Liver (tissue), 9 donors: Measurements from ENCODE around the gene EXOC3. TPM values are rescaled to one million over a fixed set of nuclear protein-coding genes. Genes with fewer than 3 reads are reported as not detected.

Source experiments
- DNase-seq: peaks from one replicate; pipeline ENCODE4 v3.0.0-alpha.2; 2017; ENCODE audit warnings: low spot score
- H3K27ac ChIP-seq, 2 donors: one replicate each; pipeline ENCODE4 v1.7.0; 2013; ENCODE audit warnings: inconsistent platforms in 2 of 2, low read length in 2 of 2, control low read depth in 1 of 2, low read depth in 1 of 2, mild to moderate bottlenecking in 1 of 2
- H3K27me3 ChIP-seq, 4 donors: one replicate each; pipeline versions ENCODE4 v1.6.1 to v1.7.0; 2013; ENCODE audit warnings: low read length in 3 of 4, inconsistent platforms in 1 of 4, mild to moderate bottlenecking in 1 of 4, moderate library complexity in 1 of 4; ENCODE audit not compliant: control insufficient read depth in 4 of 4, insufficient read depth in 4 of 4
- H3K36me3 ChIP-seq, 4 donors: one replicate each; pipeline versions ENCODE4 v1.6.1 to v1.7.0; 2013; ENCODE audit warnings: low read length in 3 of 4, mild to moderate bottlenecking in 3 of 4, low read depth in 1 of 4, moderate library complexity in 1 of 4; ENCODE audit not compliant: control insufficient read depth in 4 of 4, insufficient read depth in 3 of 4
- H3K4me1 ChIP-seq, 4 donors: one replicate each; pipeline versions ENCODE4 v1.6.1 to v1.7.0; 2013; ENCODE audit warnings: low read length in 3 of 4, mild to moderate bottlenecking in 3 of 4, moderate library complexity in 1 of 4; ENCODE audit not compliant: control insufficient read depth in 4 of 4, insufficient read depth in 4 of 4
- H3K4me3 ChIP-seq, 3 donors: one replicate each; pipeline versions ENCODE4 v1.6.1 to v1.7.0; 2013; ENCODE audit warnings: low read length in 3 of 3, control low read depth in 1 of 3, low read depth in 1 of 3, mild to moderate bottlenecking in 1 of 3
- H3K9ac ChIP-seq, 2 donors: one replicate each; pipeline ENCODE4 v1.7.0; 2013; ENCODE audit warnings: low read length in 2 of 2, mild to moderate bottlenecking in 2 of 2, moderate library complexity in 2 of 2, control low read depth in 1 of 2, low read depth in 1 of 2
- H3K9me3 ChIP-seq, 4 donors: one replicate each; pipeline versions ENCODE4 v1.6.1 to v1.7.0; 2013; ENCODE audit warnings: low read length in 3 of 4; ENCODE audit not compliant: control insufficient read depth in 4 of 4
- EGR1 ChIP-seq, 2 donors: IDR thresholded peaks; 2 replicates each; pipeline ENCODE4 v1.6.1; 2016 to 2018; ENCODE audit warnings: antibody characterized with exemption in 2 of 2, low read depth in 2 of 2
- FOXA1 ChIP-seq: IDR thresholded peaks from 2 replicates; pipeline ENCODE4 v1.6.1; 2016; ENCODE audit warnings: antibody characterized with exemption
- FOXA2 ChIP-seq: IDR thresholded peaks from 2 replicates; pipeline ENCODE4 v1.6.1; 2016; ENCODE audit warnings: antibody characterized with exemption
- GABPA ChIP-seq, 2 donors: IDR thresholded peaks in 1 of 2; conservative IDR thresholded peaks in 1 of 2; 2 replicates each; pipeline ENCODE4 v1.6.1; 2016; ENCODE audit warnings: antibody characterized with exemption in 2 of 2, mild to moderate bottlenecking in 1 of 2, moderate library complexity in 1 of 2
- HNF4A ChIP-seq, 2 donors: conservative IDR thresholded peaks; 2 replicates each; pipeline ENCODE4 v1.6.1; 2016; ENCODE audit warnings: antibody characterized with exemption in 2 of 2, mild to moderate bottlenecking in 2 of 2
- HNF4G ChIP-seq: IDR thresholded peaks from 2 replicates; pipeline ENCODE4 v1.6.1; 2016; ENCODE audit warnings: antibody characterized with exemption
- JUND ChIP-seq, 2 donors: IDR thresholded peaks; 2 replicates each; pipeline ENCODE4 v1.6.1; 2016; ENCODE audit warnings: antibody characterized with exemption in 2 of 2
- NR2F2 ChIP-seq: IDR thresholded peaks from 2 replicates; pipeline ENCODE4 v1.6.1; 2016; ENCODE audit warnings: antibody characterized with exemption
- RAD21 ChIP-seq, 2 donors: IDR thresholded peaks; 2 replicates each; pipeline ENCODE4 v1.6.1; 2016; ENCODE audit warnings: antibody characterized with exemption in 2 of 2, mild to moderate bottlenecking in 2 of 2
- RXRA ChIP-seq, 2 donors: IDR thresholded peaks; 2 replicates each; pipeline ENCODE4 v1.6.1; 2017 to 2018; ENCODE audit warnings: antibody characterized with exemption in 2 of 2, mild to moderate bottlenecking in 1 of 2
- SP1 ChIP-seq: IDR thresholded peaks from 2 replicates; pipeline ENCODE4 v1.6.1; 2018; ENCODE audit warnings: antibody characterized with exemption, mild to moderate bottlenecking
- TAF1 ChIP-seq: conservative IDR thresholded peaks from 2 replicates; pipeline ENCODE4 v1.6.1; 2016; ENCODE audit warnings: antibody characterized with exemption, mild to moderate bottlenecking
- YY1 ChIP-seq: IDR thresholded peaks from 2 replicates; pipeline ENCODE4 v1.6.1; 2016; ENCODE audit warnings: antibody characterized with exemption, mild to moderate bottlenecking
- WGBS: extraction: QIAGEN DNeasy Blood & Tissue Kit; methylation state at CpG from one replicate; pipeline ENCODE4 v1.1.7; 2013; 5-methylcytosine and 5-hydroxymethylcytosine counted together
- polyA plus RNA-seq, 2 donors: library from polyadenylated mRNA; stranded (reverse) in 1 of 2; unstranded in 1 of 2; fragments of 200-250 nt in 1 of 2; fragments of >200 nt in 1 of 2; fragmentation: Nextera tagmentation in 1 of 2; extraction: Ambion mirVana in 1 of 2; gene quantifications; one replicate each; pipeline versions ENCODE4 v1.2.1 to v1.2.3, GENCODE V29; 2013 to 2015
- total RNA-seq, 2 donors: library from RNA; depleted of rRNA; stranded (reverse); fragments of >200 nt; gene quantifications; one replicate each; pipeline ENCODE4 v1.2.3, GENCODE V29; 2014
- TF ChIP-seq, protein P1 (sequence below): IDR thresholded peaks from 2 replicates; pipeline ENCODE4 v1.6.1; 2016; ENCODE audit warnings: antibody characterized with exemption
- TF ChIP-seq, protein P2 (sequence below): IDR thresholded peaks from 2 replicates; pipeline ENCODE4 v1.6.1; 2016; ENCODE audit warnings: antibody characterized with exemption
- TF ChIP-seq, protein P3 (sequence below): fragments of 150-350 bp; IDR thresholded peaks from 2 replicates; pipeline ENCODE4 v1.5.1; 2017; ENCODE audit warnings: improper control_type of control experiment, low read depth, low read length; ENCODE audit not compliant: missing input control
- TF ChIP-seq, protein P4 (sequence below): IDR thresholded peaks from 2 replicates; pipeline ENCODE4 v1.6.1; 2016; ENCODE audit warnings: antibody characterized with exemption
- donor health status: healthy.
- donor health status: healthy.
- donor health status: healthy.
- donor health status: healthy.
- donor health status: healthy.

Gene EXOC3
- total and polyA plus RNA-seq, 4 donors = 12.4 to 23.9 (median 18.5) TPM

DNA sequence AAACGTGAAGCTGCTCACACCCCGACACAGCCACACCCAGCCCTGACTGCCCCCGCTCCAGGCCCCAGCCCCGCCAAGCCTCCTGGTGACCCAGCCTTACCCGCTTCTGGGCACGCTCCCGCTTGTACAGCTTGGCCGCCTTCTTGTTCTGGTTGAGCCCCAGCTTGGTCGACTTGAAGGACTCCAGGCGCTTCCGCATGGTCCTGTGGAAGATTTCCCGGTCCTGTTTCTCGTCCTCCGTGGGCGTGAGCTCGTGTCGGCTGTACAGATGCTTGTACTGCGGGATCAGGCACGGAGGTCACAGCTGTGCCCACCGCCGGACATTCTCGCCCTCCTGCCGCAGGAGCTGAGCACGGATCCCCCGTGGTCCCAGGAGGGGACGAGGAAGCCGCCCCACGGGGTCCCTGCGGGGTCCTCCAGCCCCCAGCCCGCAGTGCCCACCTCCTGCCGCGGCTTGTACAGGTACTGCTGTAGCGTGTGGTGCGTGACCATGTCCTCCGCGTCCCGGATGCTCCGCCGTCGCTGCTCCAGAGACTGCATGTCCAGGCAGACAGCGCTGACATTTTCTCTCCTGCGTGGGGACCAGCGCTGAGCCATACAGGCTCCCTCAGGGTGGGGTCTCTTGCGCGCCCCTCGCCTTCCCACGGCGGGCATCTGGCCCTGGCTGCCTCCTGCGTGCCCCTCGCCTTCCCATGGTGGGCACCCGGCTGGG is 33.3 kb downstream of the EXOC3 start:
- Histone ChIP-seq H3K9me3 (no peaks in the 10 kb centered on the region), H3K4me1 (peaks cover 13 to 28% (median 19%) of the 10 kb centered on the region in 4 donors), H3K4me3 (no peak overlapping the region), H3K36me3 (no peaks in the 10 kb centered on the region), H3K27ac (no peak overlapping the region), H3K27me3 (peaks cover 0 to 4% (median 0%) of the 10 kb centered on the region in 4 donors), H3K9ac (no peak overlapping the region)
- TF ChIP-seq YY1 (no peak), FOXA2 (no peak), JUND (IDR thresholded peaks at IDR 0.05) (no peak), SP1 (no peak), GABPA (IDR thresholded peaks at IDR 0.05 in 1 of 2, conservative IDR thresholded peaks at IDR 0.05 in 1 of 2) (no peak), TAF1 (no peak), EGR1 (IDR thresholded peaks at IDR 0.05; ENCODE audit: low read depth in 2 of 2) (no peak), FOXA1 (no peak), RAD21 (IDR thresholded peaks at IDR 0.05) (no peak), HNF4A (conservative IDR thresholded peaks at IDR 0.05) (no peak)
- TF ChIP-seq, protein P1, sequence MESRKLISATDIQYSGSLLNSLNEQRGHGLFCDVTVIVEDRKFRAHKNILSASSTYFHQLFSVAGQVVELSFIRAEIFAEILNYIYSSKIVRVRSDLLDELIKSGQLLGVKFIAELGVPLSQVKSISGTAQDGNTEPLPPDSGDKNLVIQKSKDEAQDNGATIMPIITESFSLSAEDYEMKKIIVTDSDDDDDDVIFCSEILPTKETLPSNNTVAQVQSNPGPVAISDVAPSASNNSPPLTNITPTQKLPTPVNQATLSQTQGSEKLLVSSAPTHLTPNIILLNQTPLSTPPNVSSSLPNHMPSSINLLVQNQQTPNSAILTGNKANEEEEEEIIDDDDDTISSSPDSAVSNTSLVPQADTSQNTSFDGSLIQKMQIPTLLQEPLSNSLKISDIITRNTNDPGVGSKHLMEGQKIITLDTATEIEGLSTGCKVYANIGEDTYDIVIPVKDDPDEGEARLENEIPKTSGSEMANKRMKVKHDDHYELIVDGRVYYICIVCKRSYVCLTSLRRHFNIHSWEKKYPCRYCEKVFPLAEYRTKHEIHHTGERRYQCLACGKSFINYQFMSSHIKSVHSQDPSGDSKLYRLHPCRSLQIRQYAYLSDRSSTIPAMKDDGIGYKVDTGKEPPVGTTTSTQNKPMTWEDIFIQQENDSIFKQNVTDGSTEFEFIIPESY = no peak
- TF ChIP-seq, protein P2, sequence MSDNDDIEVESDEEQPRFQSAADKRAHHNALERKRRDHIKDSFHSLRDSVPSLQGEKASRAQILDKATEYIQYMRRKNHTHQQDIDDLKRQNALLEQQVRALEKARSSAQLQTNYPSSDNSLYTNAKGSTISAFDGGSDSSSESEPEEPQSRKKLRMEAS = no peak
- TF ChIP-seq, protein P3, sequence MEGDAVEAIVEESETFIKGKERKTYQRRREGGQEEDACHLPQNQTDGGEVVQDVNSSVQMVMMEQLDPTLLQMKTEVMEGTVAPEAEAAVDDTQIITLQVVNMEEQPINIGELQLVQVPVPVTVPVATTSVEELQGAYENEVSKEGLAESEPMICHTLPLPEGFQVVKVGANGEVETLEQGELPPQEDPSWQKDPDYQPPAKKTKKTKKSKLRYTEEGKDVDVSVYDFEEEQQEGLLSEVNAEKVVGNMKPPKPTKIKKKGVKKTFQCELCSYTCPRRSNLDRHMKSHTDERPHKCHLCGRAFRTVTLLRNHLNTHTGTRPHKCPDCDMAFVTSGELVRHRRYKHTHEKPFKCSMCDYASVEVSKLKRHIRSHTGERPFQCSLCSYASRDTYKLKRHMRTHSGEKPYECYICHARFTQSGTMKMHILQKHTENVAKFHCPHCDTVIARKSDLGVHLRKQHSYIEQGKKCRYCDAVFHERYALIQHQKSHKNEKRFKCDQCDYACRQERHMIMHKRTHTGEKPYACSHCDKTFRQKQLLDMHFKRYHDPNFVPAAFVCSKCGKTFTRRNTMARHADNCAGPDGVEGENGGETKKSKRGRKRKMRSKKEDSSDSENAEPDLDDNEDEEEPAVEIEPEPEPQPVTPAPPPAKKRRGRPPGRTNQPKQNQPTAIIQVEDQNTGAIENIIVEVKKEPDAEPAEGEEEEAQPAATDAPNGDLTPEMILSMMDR = no peak
- WGBS = 84% methylated on average over 51 of the region's 51 CpGs
- no peak for DNase-seq

DNA sequence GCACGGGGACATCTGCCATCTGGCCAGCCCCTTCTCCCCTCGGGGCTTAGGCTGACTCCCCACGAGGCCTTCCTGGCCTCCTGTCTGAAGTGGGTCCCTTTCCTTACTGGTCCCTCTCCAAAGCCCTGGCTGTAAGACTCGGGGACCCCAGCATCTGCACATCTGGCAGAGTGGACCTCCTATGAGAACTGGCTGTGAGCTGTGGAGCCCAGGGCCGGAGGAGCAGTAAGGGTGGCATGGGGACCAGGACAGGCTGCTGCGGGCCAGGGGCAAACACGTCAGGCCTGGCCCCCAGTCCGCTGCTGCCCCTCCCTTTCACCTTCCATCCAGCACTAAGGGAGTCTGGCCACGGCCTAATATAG is 33.8 kb downstream of the EXOC3 start:
- Histone ChIP-seq H3K36me3 (no peaks in the 10 kb centered on the region), H3K4me1 (peaks cover 13 to 23% (median 16%) of the 10 kb centered on the region in 4 donors), H3K27me3 (peaks cover 0 to 4% (median 0%) of the 10 kb centered on the region in 4 donors), H3K9me3 (no peaks in the 10 kb centered on the region), H3K9ac (no peak overlapping the region), H3K4me3 (no peak overlapping the region), H3K27ac (no peak overlapping the region)
- no peak for TF ChIP-seq NR2F2
- no peak for TF ChIP-seq HNF4G
- no peak for TF ChIP-seq JUND (IDR thresholded peaks at IDR 0.05)
- TF ChIP-seq, protein P4, sequence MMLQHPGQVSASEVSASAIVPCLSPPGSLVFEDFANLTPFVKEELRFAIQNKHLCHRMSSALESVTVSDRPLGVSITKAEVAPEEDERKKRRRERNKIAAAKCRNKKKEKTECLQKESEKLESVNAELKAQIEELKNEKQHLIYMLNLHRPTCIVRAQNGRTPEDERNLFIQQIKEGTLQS = no peak
- no peak for TF ChIP-seq HNF4A (conservative IDR thresholded peaks at IDR 0.05)
- TF ChIP-seq SP1 = no peak
- TF ChIP-seq TAF1 = no peak
- no peak for TF ChIP-seq FOXA2
- no peak for TF ChIP-seq RXRA (IDR thresholded peaks at IDR 0.05)
- no peak for TF ChIP-seq GABPA (IDR thresholded peaks at IDR 0.05 in 1 of 2, conservative IDR thresholded peaks at IDR 0.05 in 1 of 2)
- TF ChIP-seq, protein P1 = no peak
- TF ChIP-seq YY1 = no peak
- WGBS = 66% methylated on average over 9 of the region's 9 CpGs
- DNase-seq = no peak
